ENCODE measurements around the gene OST4. TPM values are rescaled to one million over a fixed set of nuclear protein-coding genes. Genes with fewer than 3 reads are reported as not detected.

The OST4 gene
- total and polyA plus RNA-seq, 11 donors: 215 to 517 (median 343) TPM

DNA sequence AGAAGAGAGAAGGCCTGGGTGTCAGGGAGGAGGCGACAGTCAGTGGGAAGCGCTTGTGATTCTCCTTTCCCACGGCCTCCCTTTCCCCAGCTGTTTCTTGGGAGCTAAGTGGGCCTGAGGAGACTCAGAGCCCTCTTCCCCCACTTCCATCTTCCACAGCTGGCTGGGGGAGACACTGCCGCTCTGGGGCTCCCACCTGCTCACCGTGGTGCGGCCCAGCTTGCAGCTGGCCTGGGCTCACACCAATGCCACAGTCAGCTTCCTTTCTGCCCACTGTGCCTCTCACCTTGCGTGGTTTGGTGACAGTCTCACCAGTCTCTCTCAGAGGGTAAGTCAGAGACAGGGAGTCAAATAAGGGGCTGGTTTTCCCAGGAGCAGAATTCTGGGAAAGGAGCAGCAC is 31.6 kb downstream of the OST4 start:
- intact Hi-C loops (cut with DNase I): loop anchor here in 4 of 10 donors (5.0 to 10.0 kb wide), 2 partner anchors 32 to 45 kb away; partner anchors contain the start of genes KHK (in 3 of the 4) and OST4 (in 1 of the 4)
- peaks cover 0 to 83% (median 68%) of the 10 kb centered on the region in 9 donors for H3K36me3 ChIP-seq
- ATAC-seq (no peak), DNase-seq (peak in 1 of 5 donors; percentile 5)
- WGBS, 4 donors: 97% methylated on average over 7 of the region's 7 CpGs
- H3K4me1 ChIP-seq: peaks cover 0 to 16% (median 2%) of the 10 kb centered on the region in 12 donors
- H3K27ac ChIP-seq: no peak overlapping the region
- no peak for TF ChIP-seq POLR2A (IDR thresholded peaks at IDR 0.05)
- TF ChIP-seq, protein P1, sequence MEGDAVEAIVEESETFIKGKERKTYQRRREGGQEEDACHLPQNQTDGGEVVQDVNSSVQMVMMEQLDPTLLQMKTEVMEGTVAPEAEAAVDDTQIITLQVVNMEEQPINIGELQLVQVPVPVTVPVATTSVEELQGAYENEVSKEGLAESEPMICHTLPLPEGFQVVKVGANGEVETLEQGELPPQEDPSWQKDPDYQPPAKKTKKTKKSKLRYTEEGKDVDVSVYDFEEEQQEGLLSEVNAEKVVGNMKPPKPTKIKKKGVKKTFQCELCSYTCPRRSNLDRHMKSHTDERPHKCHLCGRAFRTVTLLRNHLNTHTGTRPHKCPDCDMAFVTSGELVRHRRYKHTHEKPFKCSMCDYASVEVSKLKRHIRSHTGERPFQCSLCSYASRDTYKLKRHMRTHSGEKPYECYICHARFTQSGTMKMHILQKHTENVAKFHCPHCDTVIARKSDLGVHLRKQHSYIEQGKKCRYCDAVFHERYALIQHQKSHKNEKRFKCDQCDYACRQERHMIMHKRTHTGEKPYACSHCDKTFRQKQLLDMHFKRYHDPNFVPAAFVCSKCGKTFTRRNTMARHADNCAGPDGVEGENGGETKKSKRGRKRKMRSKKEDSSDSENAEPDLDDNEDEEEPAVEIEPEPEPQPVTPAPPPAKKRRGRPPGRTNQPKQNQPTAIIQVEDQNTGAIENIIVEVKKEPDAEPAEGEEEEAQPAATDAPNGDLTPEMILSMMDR (IDR thresholded peaks at IDR 0.05): no peak
- no peaks in the 10 kb centered on the region for H3K9me3 ChIP-seq
- no peaks in the 10 kb centered on the region for H3K27me3 ChIP-seq
- H3K4me3 ChIP-seq: no peak overlapping the region

DNA sequence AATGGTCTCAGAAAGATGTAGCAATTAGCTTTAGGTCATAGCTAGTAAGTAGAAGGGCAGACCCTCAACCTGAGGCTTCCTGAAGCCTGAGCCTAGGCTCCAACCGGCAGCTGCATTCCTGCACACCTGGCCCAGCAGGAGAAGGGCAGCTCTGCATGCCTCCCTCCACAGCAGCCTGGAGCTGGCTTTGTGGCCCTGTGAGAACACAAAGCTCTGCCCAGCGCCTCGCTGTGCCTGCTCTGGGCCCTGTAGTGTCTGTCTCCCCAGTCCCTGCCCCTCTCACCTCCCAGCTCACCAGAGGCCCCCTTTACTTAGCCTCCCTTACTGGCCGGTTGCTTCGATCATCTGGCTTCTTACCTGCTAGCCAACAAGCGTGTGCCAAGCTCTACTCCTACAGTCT is 32.0 kb downstream of the OST4 start:
- intact Hi-C loops (cut with DNase I): loop anchor here in 4 of 10 donors (5.0 to 10.0 kb wide), 2 partner anchors 33 to 45 kb away; partner anchors contain the start of genes KHK (in 3 of the 4) and OST4 (in 1 of the 4)
- Histone ChIP-seq H3K4me3 (no peak overlapping the region), H3K36me3 (peaks cover 0 to 85% (median 69%) of the 10 kb centered on the region in 9 donors), H3K27ac (no peak overlapping the region), H3K4me1 (peaks cover 0 to 21% (median 5%) of the 10 kb centered on the region in 12 donors), H3K9me3 (no peaks in the 10 kb centered on the region), H3K27me3 (no peaks in the 10 kb centered on the region)
- TF ChIP-seq, protein P1 (IDR thresholded peaks at IDR 0.05): no peak
- TF ChIP-seq POLR2A (IDR thresholded peaks at IDR 0.05): no peak
- ATAC-seq: no peak
- peak in 1 of 5 donors; percentile 10 for DNase-seq
- 91 to 97% (median 94%) methylated on average over 5 to 6 of the region's 6 CpGs for WGBS, 4 donors

DNA sequence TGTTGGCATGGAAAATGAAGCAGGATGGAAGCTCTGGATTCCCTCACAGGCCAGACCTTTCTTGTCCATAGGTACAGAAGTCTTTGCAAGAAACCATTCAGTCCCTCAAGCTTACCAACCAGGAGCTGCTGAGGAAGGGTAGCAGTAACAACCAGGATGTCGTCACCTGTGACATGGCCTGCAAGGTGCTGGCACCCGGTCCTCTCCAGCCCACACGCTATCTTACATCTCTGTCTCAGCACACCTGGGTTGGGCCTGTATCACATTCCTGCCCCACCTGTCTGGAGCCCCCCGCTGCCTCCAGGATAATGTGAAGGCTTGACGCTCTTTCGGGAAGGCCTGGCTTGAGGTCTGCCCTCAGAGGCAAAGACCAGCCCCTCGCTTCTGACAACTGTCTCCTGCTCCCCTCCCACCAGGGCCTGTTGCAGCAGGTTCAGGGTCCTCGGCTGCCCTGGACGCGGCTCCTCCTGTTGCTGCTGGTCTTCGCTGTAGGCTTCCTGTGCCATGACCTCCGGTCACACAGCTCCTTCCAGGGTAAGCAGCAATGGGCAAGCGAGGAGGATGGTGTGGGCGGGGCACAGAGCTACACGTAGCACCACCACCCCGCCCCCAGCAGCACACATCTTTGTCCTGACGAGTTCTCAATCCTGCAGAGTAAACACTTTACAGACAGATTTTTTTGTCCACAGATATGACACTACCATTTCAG is 32.7 kb downstream of the OST4 start:
- no peak overlapping the region for H3K4me3 ChIP-seq
- ATAC-seq: no peak
- intact Hi-C loops (cut with DNase I): loop anchor here in 4 of 10 donors (5.0 to 10.0 kb wide), 2 partner anchors 34 to 46 kb away; partner anchors contain the start of genes KHK (in 3 of the 4) and OST4 (in 1 of the 4)
- no peak for DNase-seq
- WGBS, 4 donors: 83 to 90% (median 87%) methylated on average over 14 to 17 of the region's 17 CpGs
- TF ChIP-seq, protein P1 (IDR thresholded peaks at IDR 0.05): no peak
- no peak for TF ChIP-seq POLR2A (IDR thresholded peaks at IDR 0.05)
- H3K27me3 ChIP-seq: no peaks in the 10 kb centered on the region
- H3K4me1 ChIP-seq: peaks cover 0 to 27% (median 12%) of the 10 kb centered on the region in 12 donors
- no peaks in the 10 kb centered on the region for H3K9me3 ChIP-seq
- H3K36me3 ChIP-seq: peaks cover 0 to 85% (median 69%) of the 10 kb centered on the region in 9 donors
- H3K27ac ChIP-seq: no peak overlapping the region

DNA sequence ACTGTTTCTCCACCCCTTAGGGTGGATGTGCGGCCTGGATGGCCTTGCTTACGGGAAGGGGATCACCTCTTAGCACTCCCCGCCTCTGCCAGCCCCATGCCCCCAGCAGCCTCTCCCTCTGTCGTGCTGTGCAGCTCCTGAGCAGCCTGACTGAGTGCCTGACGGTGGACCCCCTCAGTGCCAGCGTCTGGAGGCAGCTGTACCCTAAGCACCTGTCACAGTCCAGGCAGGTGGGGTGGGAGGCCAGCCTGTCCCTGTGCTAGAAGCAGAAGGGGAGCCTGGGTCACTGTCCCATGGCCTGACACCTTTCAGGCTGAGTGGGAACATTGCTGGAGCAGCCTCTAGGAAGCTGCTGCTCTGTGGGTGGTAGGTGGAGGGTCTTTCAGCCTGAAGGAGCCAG is 33.4 kb downstream of the OST4 start:
- peak in 1 of 4 donors; percentile 8 for ATAC-seq
- intact Hi-C loops (cut with DNase I): loop anchor here in 4 of 10 donors (5.0 to 10.0 kb wide), 2 partner anchors 34 to 47 kb away; partner anchors contain the start of genes KHK (in 3 of the 4) and OST4 (in 1 of the 4)
- WGBS, 4 donors: 89 to 93% (median 92%) methylated on average over 5 to 6 of the region's 6 CpGs

More for the DNA sequence above, 33.4 kb downstream of the OST4 start:
- no peak for DNase-seq
- Histone ChIP-seq H3K27ac (no peak overlapping the region), H3K9me3 (no peaks in the 10 kb centered on the region), H3K4me3 (no peak overlapping the region), H3K36me3 (peaks cover 0 to 81% (median 69%) of the 10 kb centered on the region in 9 donors), H3K27me3 (no peaks in the 10 kb centered on the region), H3K4me1 (peaks cover 0 to 33% (median 16%) of the 10 kb centered on the region in 12 donors)
- TF ChIP-seq, protein P1 (IDR thresholded peaks at IDR 0.05): no peak
- no peak for TF ChIP-seq POLR2A (IDR thresholded peaks at IDR 0.05)
